Activated naive CD4-positive, alpha-beta T cell treated with anti-CD3 and anti-CD28 coated beads for 36 hours (primary cell): Measurements from ENCODE around the gene RGS12. TPM values are rescaled to one million over a fixed set of nuclear protein-coding genes. Genes with fewer than 3 reads are reported as not detected.

Experiments used
- CTCF ChIA-PET: fragments of 350-600 bp; sonication (Branson Sonifier 250); formaldehyde crosslinking; loops from one replicate; lab custom pipeline; 2021; ENCODE audit warnings: antibody characterized with exemption; lab: Charles Lee
- DNase-seq: peaks from one replicate; pipeline ENCODE4 v3.0.0-alpha.2; 2020
- H3K27ac Mint-ChIP-seq: one replicate; pipeline ENCODE4 v1.8.0; 2021; ENCODE audit warnings: mild to moderate bottlenecking, mixed read lengths
- H3K27me3 Mint-ChIP-seq: one replicate; pipeline ENCODE4 v1.8.0; 2021; ENCODE audit warnings: low read depth, mixed read lengths
- H3K36me3 Mint-ChIP-seq: one replicate; pipeline ENCODE4 v1.8.0; 2021; ENCODE audit warnings: low read depth, mixed read lengths
- H3K4me1 Mint-ChIP-seq: one replicate; pipeline ENCODE4 v1.8.0; 2021; ENCODE audit warnings: low read depth, mixed read lengths
- H3K4me3 Mint-ChIP-seq: one replicate; pipeline ENCODE4 v1.8.0; 2021; ENCODE audit warnings: mild to moderate bottlenecking, moderate library complexity, mixed read lengths
- H3K9me3 Mint-ChIP-seq: one replicate; pipeline ENCODE4 v1.8.0; 2021; ENCODE audit warnings: mixed read lengths
- intact Hi-C: fragments of 100-400 bp; cut with micrococcal nuclease; formaldehyde crosslinking; loops from one replicate; pipeline ENCODE4 v1.15.1; 2023
- total RNA-seq, 2 experiments: library from RNA; stranded (reverse); gene quantifications; one replicate each; pipeline ENCODE4 v1.2.3, GENCODE V29; 2021

Gene RGS12
- total RNA-seq = 1 to 10 TPM; 8.7 to 8.9 TPM

- peak within 1 kb of the TSS; percentile 93 for H3K4me3 Mint-ChIP-seq
- peaks cover 4% of the 10 kb centered on the region for H3K9me3 Mint-ChIP-seq
- no peak within 1 kb of the TSS for H3K27ac Mint-ChIP-seq
- H3K4me1 Mint-ChIP-seq = peaks cover 9% of the 10 kb centered on the region
- no peaks in the 10 kb centered on the region for H3K36me3 Mint-ChIP-seq
- H3K27me3 Mint-ChIP-seq = peaks cover under 1% of the 10 kb centered on the region
- CTCF ChIA-PET = no interaction called here
- intact Hi-C loops = loop anchor here (1.0 to 5.0 kb wide), 5 partner anchors 10 to 330 kb away; partner anchors contain the start of genes GRK4, HTT, HTT-AS and LRPAP1
- DNase-seq = peak; percentile 94
These were observed at the start of gene RGS12 for GRCh38 chr4:3292571-3293400. Gene RGS12, plus strand, starts transcription at chr4:3293021. Its CDS starts 23,150 bp downstream, at chr4:3316171.

GRCh38 chr4:3243136-3243780 lies 49.6 kb upstream of the RGS12 start:
- DNase-seq = peak; percentile 45
- intact Hi-C loops = loop anchor here (2.0 to 5.0 kb wide), 3 partner anchors 51 to 196 kb away; no protein-coding TSS in a partner anchor
- CTCF ChIA-PET = interaction anchor here (0.6 to 1.2 kb wide), 2 partner anchors 27 to 377 kb away, joined by 3 read pairs; no protein-coding TSS in a partner anchor

GRCh38 chr4:3244002-3244401 lies 48.8 kb upstream of the RGS12 start:
- Mint-ChIP-seq H3K4me1 (peaks cover 12% of the 10 kb centered on the region), H3K27ac (no peak overlapping the region), H3K4me3 (no peak overlapping the region), H3K9me3 (no peaks in the 10 kb centered on the region), H3K36me3 (peaks cover 3% of the 10 kb centered on the region), H3K27me3 (no peaks in the 10 kb centered on the region)
- CTCF ChIA-PET = interaction anchor here (1.2 kb wide), 1 partner anchor 26 kb away, joined by 3 read pairs; no protein-coding TSS in a partner anchor
- intact Hi-C loops = loop anchor here (5.0 kb wide), 2 partner anchors 52 to 137 kb away; no protein-coding TSS in a partner anchor
- DNase-seq = no peak

More at GRCh38 chr4:3243136-3243780, 49.6 kb upstream of the RGS12 start:
- no peak overlapping the region for H3K4me3 Mint-ChIP-seq
- H3K36me3 Mint-ChIP-seq = peaks cover 3% of the 10 kb centered on the region
- no peaks in the 10 kb centered on the region for H3K27me3 Mint-ChIP-seq
- peaks cover 12% of the 10 kb centered on the region for H3K4me1 Mint-ChIP-seq
- no peak overlapping the region for H3K27ac Mint-ChIP-seq
- H3K9me3 Mint-ChIP-seq = no peaks in the 10 kb centered on the region

- no peak for DNase-seq
- Mint-ChIP-seq H3K27ac (no peak overlapping the region), H3K4me1 (peaks cover 12% of the 10 kb centered on the region), H3K9me3 (no peaks in the 10 kb centered on the region), H3K36me3 (peaks cover 1% of the 10 kb centered on the region), H3K27me3 (no peaks in the 10 kb centered on the region), H3K4me3 (no peak overlapping the region)
- CTCF ChIA-PET = no interaction called here
- intact Hi-C loops = loop anchor here (5.0 kb wide), 2 partner anchors 52 to 137 kb away; no protein-coding TSS in a partner anchor
These were observed 48.1 kb upstream of the RGS12 start for GRCh38 chr4:3244747-3245146.

- Mint-ChIP-seq H3K9me3 (no peaks in the 10 kb centered on the region), H3K36me3 (peaks cover 1% of the 10 kb centered on the region), H3K4me1 (peaks cover 12% of the 10 kb centered on the region), H3K27ac (no peak overlapping the region), H3K27me3 (no peaks in the 10 kb centered on the region), H3K4me3 (no peak overlapping the region)
- intact Hi-C loops = no loop called here
- no peak for DNase-seq
- CTCF ChIA-PET = no interaction called here
These were observed 47.1 kb upstream of the RGS12 start for GRCh38 chr4:3245676-3246075.

GRCh38 chr4:3246458-3247398 lies 46.1 kb upstream of the RGS12 start:
- intact Hi-C loops = no loop called here
- no peak for DNase-seq
- Mint-ChIP-seq H3K27ac (no peak overlapping the region), H3K4me1 (peaks cover 12% of the 10 kb centered on the region), H3K27me3 (no peaks in the 10 kb centered on the region), H3K36me3 (peaks cover 1% of the 10 kb centered on the region), H3K9me3 (no peaks in the 10 kb centered on the region), H3K4me3 (no peak overlapping the region)
- CTCF ChIA-PET = no interaction called here

- Mint-ChIP-seq H3K4me3 (no peak overlapping the region), H3K27ac (no peak overlapping the region), H3K4me1 (peaks cover 6% of the 10 kb centered on the region), H3K27me3 (no peaks in the 10 kb centered on the region), H3K36me3 (peaks cover 1% of the 10 kb centered on the region), H3K9me3 (no peaks in the 10 kb centered on the region)
- no peak for DNase-seq
- intact Hi-C loops = no loop called here
- CTCF ChIA-PET = no interaction called here
These were observed 45.2 kb upstream of the RGS12 start for GRCh38 chr4:3247399-3248177.

- Mint-ChIP-seq H3K27ac (no peak overlapping the region), H3K36me3 (peaks cover under 1% of the 10 kb centered on the region), H3K4me1 (peaks cover 1% of the 10 kb centered on the region), H3K4me3 (no peak overlapping the region), H3K9me3 (no peaks in the 10 kb centered on the region), H3K27me3 (no peaks in the 10 kb centered on the region)
- CTCF ChIA-PET = no interaction called here
- intact Hi-C loops = no loop called here
- no peak for DNase-seq
These were observed 44.7 kb upstream of the RGS12 start for GRCh38 chr4:3248178-3248480.

- CTCF ChIA-PET = interaction anchor here (1.0 kb wide), 1 partner anchor 231 kb away, joined by 3 read pairs; no protein-coding TSS in a partner anchor
- Mint-ChIP-seq H3K27me3 (no peaks in the 10 kb centered on the region), H3K9me3 (no peaks in the 10 kb centered on the region), H3K36me3 (no peaks in the 10 kb centered on the region), H3K27ac (no peak within 1 kb of the TSS), H3K4me1 (no peaks in the 10 kb centered on the region), H3K4me3 (no peak within 1 kb of the TSS)
- no peak for DNase-seq
- intact Hi-C loops = no loop called here
These were observed 43.8 kb upstream of the RGS12 start, which contains the start of gene MSANTD1 for GRCh38 chr4:3248811-3249661. Gene MSANTD1, plus strand, starts transcription at chr4:3249159. Its CDS starts 64 bp downstream, at chr4:3249223.

GRCh38 chr4:3249711-3250437 lies 42.9 kb upstream of the RGS12 start:
- H3K9me3 Mint-ChIP-seq = no peaks in the 10 kb centered on the region
- no peaks in the 10 kb centered on the region for H3K4me1 Mint-ChIP-seq
- CTCF ChIA-PET = interaction anchor here (1.0 kb wide), 1 partner anchor 230 kb away, joined by 3 read pairs; no protein-coding TSS in a partner anchor
- DNase-seq = no peak
- H3K27me3 Mint-ChIP-seq = no peaks in the 10 kb centered on the region
- intact Hi-C loops = no loop called here
- no peak overlapping the region for H3K4me3 Mint-ChIP-seq
- H3K27ac Mint-ChIP-seq = no peak overlapping the region
- H3K36me3 Mint-ChIP-seq = no peaks in the 10 kb centered on the region
